Measurements from ENCODE around the gene HECTD1. TPM values are rescaled to one million over a fixed set of nuclear protein-coding genes. Genes with fewer than 3 reads are reported as not detected.
"Not testable (repeated sequence)": the region's sequence is repeated elsewhere in the genome, so short reads cannot be mapped to it uniquely, and the experiment has no call there.

Gene HECTD1
- total RNA-seq, 1 donor from 2014 or later, result 137 TPM

GRCh38 chr14:31057701-31058364, 149.8 kb downstream of the HECTD1 start:
- Histone ChIP-seq H3K9me3 (replicated peaks) (no peaks in the 10 kb centered on the region), H3K36me3 (no peaks in the 10 kb centered on the region), H3K4me3 (no peak overlapping the region), H3K4me1 (peaks cover 25% of the 10 kb centered on the region), H3K27ac (replicated peaks) (no peak overlapping the region), H3K27me3 (ENCODE audit: low read depth) (no peaks in the 10 kb centered on the region)
- TF ChIP-seq, protein P1, sequence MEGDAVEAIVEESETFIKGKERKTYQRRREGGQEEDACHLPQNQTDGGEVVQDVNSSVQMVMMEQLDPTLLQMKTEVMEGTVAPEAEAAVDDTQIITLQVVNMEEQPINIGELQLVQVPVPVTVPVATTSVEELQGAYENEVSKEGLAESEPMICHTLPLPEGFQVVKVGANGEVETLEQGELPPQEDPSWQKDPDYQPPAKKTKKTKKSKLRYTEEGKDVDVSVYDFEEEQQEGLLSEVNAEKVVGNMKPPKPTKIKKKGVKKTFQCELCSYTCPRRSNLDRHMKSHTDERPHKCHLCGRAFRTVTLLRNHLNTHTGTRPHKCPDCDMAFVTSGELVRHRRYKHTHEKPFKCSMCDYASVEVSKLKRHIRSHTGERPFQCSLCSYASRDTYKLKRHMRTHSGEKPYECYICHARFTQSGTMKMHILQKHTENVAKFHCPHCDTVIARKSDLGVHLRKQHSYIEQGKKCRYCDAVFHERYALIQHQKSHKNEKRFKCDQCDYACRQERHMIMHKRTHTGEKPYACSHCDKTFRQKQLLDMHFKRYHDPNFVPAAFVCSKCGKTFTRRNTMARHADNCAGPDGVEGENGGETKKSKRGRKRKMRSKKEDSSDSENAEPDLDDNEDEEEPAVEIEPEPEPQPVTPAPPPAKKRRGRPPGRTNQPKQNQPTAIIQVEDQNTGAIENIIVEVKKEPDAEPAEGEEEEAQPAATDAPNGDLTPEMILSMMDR (IDR thresholded peaks at IDR 0.05; ENCODE audit: borderline replicate concordance), result no peak
- no peak for DNase-seq
- intact Hi-C loops (cut with micrococcal nuclease), result no loop called here

DNA sequence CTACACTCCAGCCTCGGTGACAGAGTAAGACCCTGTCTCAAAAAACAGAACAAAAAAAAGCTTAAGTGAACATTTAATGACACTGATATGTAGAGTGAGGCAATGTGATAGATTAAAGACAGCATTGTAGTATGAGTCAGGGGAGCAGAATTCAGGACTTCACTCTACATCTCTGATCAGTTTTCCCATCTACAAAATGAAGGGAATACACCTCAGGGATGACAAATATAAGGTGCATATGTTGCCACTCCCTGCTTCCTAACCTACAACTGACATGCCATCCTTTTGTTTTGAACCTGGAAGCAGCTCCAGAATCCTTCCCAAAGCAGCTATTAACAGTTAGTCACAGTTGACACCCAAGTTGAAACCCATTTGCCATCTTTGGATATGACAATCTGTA, 150.6 kb downstream of the HECTD1 start:
- TF ChIP-seq, protein P1 (IDR thresholded peaks at IDR 0.05; ENCODE audit: borderline replicate concordance), result no peak
- Histone ChIP-seq H3K27ac (replicated peaks) (no peak overlapping the region), H3K9me3 (replicated peaks) (no peaks in the 10 kb centered on the region), H3K27me3 (ENCODE audit: low read depth) (no peaks in the 10 kb centered on the region), H3K4me3 (no peak overlapping the region), H3K4me1 (peaks cover 28% of the 10 kb centered on the region), H3K36me3 (no peaks in the 10 kb centered on the region)
- DNase-seq, result no peak
- intact Hi-C loops (cut with micrococcal nuclease), result no loop called here

- H3K36me3 ChIP-seq; H3K9me3 ChIP-seq (replicated peaks); H3K4me3 ChIP-seq; intact Hi-C loops (cut with micrococcal nuclease); H3K27me3 ChIP-seq (ENCODE audit: low read depth): not testable (repeated sequence)
- H3K27ac ChIP-seq (replicated peaks), result peak overlapping the region; percentile 53
- H3K4me1 ChIP-seq, result peaks cover 28% of the 10 kb centered on the region
- peak; percentile 80 for DNase-seq
These were observed 154.5 kb downstream of the HECTD1 start for GRCh38 chr14:31052905-31053586.

GRCh38 chr14:31051511-31051910, 156.1 kb downstream of the HECTD1 start:
- no peak for DNase-seq

GRCh38 chr14:31051023-31051422, 156.6 kb downstream of the HECTD1 start:
- Histone ChIP-seq H3K27me3 (ENCODE audit: low read depth) (no peaks in the 10 kb centered on the region), H3K9me3 (replicated peaks) (no peaks in the 10 kb centered on the region), H3K36me3 (no peaks in the 10 kb centered on the region), H3K4me3 (no peak overlapping the region), H3K27ac (replicated peaks) (no peak overlapping the region), H3K4me1 (peaks cover 28% of the 10 kb centered on the region)
- intact Hi-C loops (cut with micrococcal nuclease), result no loop called here
- DNase-seq, result no peak
- TF ChIP-seq, protein P1 (IDR thresholded peaks at IDR 0.05; ENCODE audit: borderline replicate concordance), result no peak

More at GRCh38 chr14:31051511-31051910, 156.1 kb downstream of the HECTD1 start:
- TF ChIP-seq, protein P1 (IDR thresholded peaks at IDR 0.05; ENCODE audit: borderline replicate concordance), result no peak
- H3K9me3 ChIP-seq (replicated peaks), result no peaks in the 10 kb centered on the region
- peaks cover 28% of the 10 kb centered on the region for H3K4me1 ChIP-seq
- no peaks in the 10 kb centered on the region for H3K36me3 ChIP-seq
- H3K27me3 ChIP-seq (ENCODE audit: low read depth), result no peaks in the 10 kb centered on the region
- H3K4me3 ChIP-seq, result no peak overlapping the region
- H3K27ac ChIP-seq (replicated peaks), result no peak overlapping the region
- intact Hi-C loops (cut with micrococcal nuclease), result no loop called here

Other genes starting within 250 kb of the HECTD1 start
- 8.1 TPM for gene AP4S1, start 182.1 kb downstream of the HECTD1 start, total RNA-seq
- gene STRN3, start 181.4 kb downstream of the HECTD1 start, total RNA-seq, result 48.7 TPM
- gene HEATR5A, start 212.8 kb upstream of the HECTD1 start, total RNA-seq, result 51.8 TPM
- gene DTD2, start 249.7 kb upstream of the HECTD1 start, total RNA-seq, result 6.9 TPM